GM23248 (cell line): ENCODE measurements around the gene ATG10. TPM values are rescaled to one million over a fixed set of nuclear protein-coding genes. Genes with fewer than 3 reads are reported as not detected.
A peak's percentile ranks its signal among the peaks of the same experiment; 100 is the strongest.

Experiments used
- DNase-seq: peaks from one replicate; pipeline ENCODE4 v3.0.0-alpha.2; 2015
- H2AFZ ChIP-seq: fragments of 200-600 bp; sonication (generic); 2 replicates; pipeline ENCODE4 v1.6.1; 2016; ENCODE audit warnings: antibody characterized with exemption
- H3F3A ChIP-seq: fragments of 200-600 bp; sonication (generic); 2 replicates; pipeline ENCODE4 v1.6.1; 2016; ENCODE audit warnings: mild to moderate bottlenecking, antibody characterized with exemption, mixed run types; ENCODE audit not compliant: insufficient read depth
- H3K27ac ChIP-seq: fragments of 200-600 bp; sonication (generic); 2 replicates; pipeline ENCODE4 v1.5.1; 2016; ENCODE audit warnings: mild to moderate bottlenecking
- H3K27me3 ChIP-seq: fragments of 200-600 bp; sonication (generic); replicated peaks from 2 replicates; pipeline ENCODE4 v1.6.1; 2016; ENCODE audit warnings: mild to moderate bottlenecking; ENCODE audit not compliant: insufficient read depth
- H3K36me3 ChIP-seq: fragments of 200-600 bp; sonication (generic); 2 replicates; pipeline ENCODE4 v1.6.1; 2016; ENCODE audit warnings: low read depth, mild to moderate bottlenecking
- H3K4me1 ChIP-seq: fragments of 200-600 bp; sonication (generic); 2 replicates; pipeline ENCODE4 v1.6.1; 2016; ENCODE audit warnings: mild to moderate bottlenecking; ENCODE audit not compliant: insufficient read depth
- H3K4me2 ChIP-seq: fragments of 200-600 bp; sonication (generic); one replicate; pipeline ENCODE4 v1.6.1; 2016; ENCODE audit warnings: mild to moderate bottlenecking; ENCODE audit not compliant: unreplicated experiment
- H3K4me3 ChIP-seq: fragments of 200-600 bp; sonication (generic); 2 replicates; pipeline ENCODE4 v1.5.1; 2016; ENCODE audit warnings: mild to moderate bottlenecking
- H3K79me2 ChIP-seq: fragments of 200-600 bp; sonication (generic); 2 replicates; pipeline ENCODE4 v1.6.1; 2016; ENCODE audit warnings: mild to moderate bottlenecking; ENCODE audit not compliant: insufficient read depth
- H3K9ac ChIP-seq: fragments of 200-600 bp; sonication (generic); 2 replicates; pipeline ENCODE4 v1.6.1; 2016; ENCODE audit warnings: mild to moderate bottlenecking
- H3K9me2 ChIP-seq: fragments of 200-600 bp; sonication (generic); 2 replicates; pipeline ENCODE4 v1.6.1; 2016; ENCODE audit warnings: mixed run types, mild to moderate bottlenecking, moderate library complexity; ENCODE audit not compliant: insufficient read depth
- H3K9me3 ChIP-seq: fragments of 200-600 bp; sonication (generic); one replicate; pipeline ENCODE4 v1.6.1; 2017; ENCODE audit warnings: low read depth
- H4K20me1 ChIP-seq: fragments of 200-600 bp; sonication (generic); 2 replicates; pipeline ENCODE4 v1.6.0; 2016; ENCODE audit not compliant: insufficient read depth
- EZH2 ChIP-seq: fragments of 200-600 bp; sonication (generic); IDR thresholded peaks from 2 replicates; pipeline ENCODE4 v1.6.1; 2018; ENCODE audit warnings: antibody characterized with exemption, mild to moderate bottlenecking; ENCODE audit not compliant: insufficient read depth, poor library complexity, severe bottlenecking
- EZH2phosphoT487 ChIP-seq: fragments of 200-600 bp; sonication (generic); IDR thresholded peaks from 2 replicates; pipeline ENCODE4 v1.6.1; 2018; ENCODE audit warnings: antibody characterized with exemption, moderate library complexity, mild to moderate bottlenecking, low read depth; ENCODE audit not compliant: insufficient read depth
- WGBS, 2 experiments: methylation state at CpG; one replicate each; pipeline ENCODE4 v1.1.6; 2015 to 2017; ENCODE audit warnings: low lambda C conversion rate in 2 of 2, low coverage in 1 of 2; ENCODE audit errors: missing lambda C conversion rate in 2 of 2; 5-methylcytosine and 5-hydroxymethylcytosine counted together
- in situ Hi-C: fragments of 300-500 bp; cut with MboI; formaldehyde crosslinking; loops from 2 replicates; pipeline ENCODE4 v1.15.0; 2020
- polyA plus RNA-seq: library from polyadenylated mRNA; unstranded; fragments of >200 nt; fragmentation: Nextera tagmentation; extraction: Ambion mirVana; gene quantifications from 2 replicates; pipeline ENCODE4 v1.2.1, GENCODE V29; 2016
- total RNA-seq: library from RNA; depleted of rRNA; stranded (reverse); fragments of >200 nt; shearing (Covaris generic); gene quantifications from 2 replicates; pipeline ENCODE4 v1.2.3, GENCODE V29; 2014

The ATG10 gene
- total and polyA plus RNA-seq, 2 experiments from 2014 or later, result 6.5 to 9.0 TPM

GRCh38 chr5:82276800-82277612 is 305.2 kb downstream of the ATG10 start:
- Histone ChIP-seq H3K4me2 (peak overlapping the region; percentile 92), H3K4me3 (peak overlapping the region; percentile 99), H3K4me1 (peaks cover 14% of the 10 kb centered on the region), H3K9me3 (no peaks in the 10 kb centered on the region), H4K20me1 (no peaks in the 10 kb centered on the region), H3K9me2 (no peaks in the 10 kb centered on the region), H2AFZ (peak overlapping the region; percentile 92; the same call in 1 of the 2 replicates), H3K79me2 (peaks cover 46% of the 10 kb centered on the region), H3F3A (peaks cover 37% of the 10 kb centered on the region), H3K27me3 (no peaks in the 10 kb centered on the region), H3K36me3 (peaks cover 24% of the 10 kb centered on the region), H3K27ac (peak overlapping the region; percentile 75), H3K9ac (peak overlapping the region; percentile 100)
- no peak for TF ChIP-seq EZH2
- TF ChIP-seq EZH2phosphoT487, result no peak
- in situ Hi-C loops, result no loop called here
- DNase-seq, result no peak
- 69 to 70% methylated on average over 11 of the region's 11 CpGs for WGBS, 2 experiments

DNA sequence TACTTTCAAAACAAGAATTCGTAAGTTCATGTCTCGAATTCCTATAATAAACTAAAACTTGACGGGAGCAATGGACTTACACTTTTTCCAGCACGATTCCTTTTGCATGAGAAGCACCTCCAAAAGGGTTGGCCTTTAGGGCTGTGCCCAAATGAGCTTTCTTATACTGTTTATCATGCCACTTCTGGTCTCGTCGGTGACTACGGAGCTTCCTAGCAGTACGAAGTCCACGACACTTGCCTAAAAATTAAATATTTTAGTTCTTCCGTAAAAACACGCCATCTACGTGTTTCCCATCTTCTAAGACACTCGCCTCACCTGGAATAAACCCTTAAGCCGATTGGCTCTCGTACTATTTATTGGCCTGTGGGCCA is 305.8 kb downstream of the ATG10 start:
- Histone ChIP-seq H3K79me2 (peaks cover 46% of the 10 kb centered on the region), H3K9me2 (no peaks in the 10 kb centered on the region), H3K4me2 (peak overlapping the region; percentile 92), H3K27me3 (no peaks in the 10 kb centered on the region), H4K20me1 (no peaks in the 10 kb centered on the region), H3K27ac (peak overlapping the region; percentile 75), H3K9ac (peak overlapping the region; percentile 100), H2AFZ (peak overlapping the region; percentile 92), H3K36me3 (peaks cover 24% of the 10 kb centered on the region), H3K9me3 (no peaks in the 10 kb centered on the region), H3F3A (peaks cover 32% of the 10 kb centered on the region), H3K4me1 (peaks cover 14% of the 10 kb centered on the region), H3K4me3 (peak overlapping the region; percentile 99)
- DNase-seq, result peak; percentile 56
- 1 to 2% methylated on average over 15 of the region's 15 CpGs for WGBS, 2 experiments
- TF ChIP-seq EZH2 (no peak), EZH2phosphoT487 (no peak)
- in situ Hi-C loops, result no loop called here

DNA sequence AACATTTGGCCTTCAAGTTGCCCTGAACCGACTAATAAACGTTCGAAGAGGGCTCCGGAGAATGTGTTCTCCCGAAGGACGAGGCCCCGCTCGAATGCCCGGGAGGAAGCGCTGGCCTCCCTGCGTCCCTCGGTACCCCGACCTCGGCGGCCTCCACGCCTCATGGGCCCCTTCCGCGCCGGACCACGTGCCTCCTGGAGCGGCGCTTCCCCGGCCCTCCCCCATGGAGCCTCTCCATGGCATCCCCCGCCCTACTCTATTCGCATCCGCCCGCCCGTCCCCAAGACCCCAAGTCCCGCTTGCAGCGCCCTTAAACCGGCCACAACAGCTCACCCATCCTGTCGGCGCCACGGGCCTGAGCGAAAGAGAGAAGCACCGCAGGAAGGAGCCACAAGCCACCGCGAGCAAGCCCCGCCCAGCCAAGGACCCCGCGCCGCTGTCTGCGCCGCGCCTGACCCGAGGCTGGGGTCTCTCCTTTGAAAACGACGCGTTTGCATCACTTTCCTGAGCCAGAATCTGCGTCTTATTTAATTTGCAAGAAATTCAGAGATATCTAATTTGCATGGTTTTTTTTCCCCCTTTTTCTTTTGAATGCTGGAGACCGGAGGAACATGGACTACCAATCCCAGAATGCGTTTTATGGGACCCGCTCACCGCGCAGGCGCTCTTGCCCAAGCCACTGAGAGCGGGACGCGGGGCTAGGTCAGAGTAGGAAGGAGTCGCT is 306.3 kb downstream of the ATG10 start, which contains the start of gene RPS23:
RPS23 (minus strand) TSS at position 368 of the 724 bp plus-strand sequence; CDS start at position 337, 31 bp downstream.
- 0 to 2% methylated on average over 47 to 52 of the region's 60 CpGs for WGBS, 2 experiments
- peak within 1 kb of the TSS; percentile 92 for H3K4me2 ChIP-seq
- TF ChIP-seq EZH2 (no peak), EZH2phosphoT487 (no peak)
- peaks cover 14% of the 10 kb centered on the region for H3K4me1 ChIP-seq
- H3K9me3 ChIP-seq, result no peaks in the 10 kb centered on the region
- H3K79me2 ChIP-seq, result peaks cover 46% of the 10 kb centered on the region
- peak within 1 kb of the TSS; percentile 75 for H3K27ac ChIP-seq
- peaks cover 24% of the 10 kb centered on the region for H3K36me3 ChIP-seq
- DNase-seq, result peak; percentile 96
- peak within 1 kb of the TSS; percentile 100 for H3K9ac ChIP-seq
- no peaks in the 10 kb centered on the region for H3K27me3 ChIP-seq
- H3K4me3 ChIP-seq, result peak within 1 kb of the TSS; percentile 99
- H4K20me1 ChIP-seq, result no peaks in the 10 kb centered on the region
- peaks cover 32% of the 10 kb centered on the region for H3F3A ChIP-seq
- in situ Hi-C loops, result no loop called here
- peak within 1 kb of the TSS; percentile 92 for H2AFZ ChIP-seq
- H3K9me2 ChIP-seq, result no peaks in the 10 kb centered on the region

GRCh38 chr5:82278711-82279370 is 307.0 kb downstream of the ATG10 start:
- Histone ChIP-seq H3K27ac (peak overlapping the region; percentile 75), H3K27me3 (no peaks in the 10 kb centered on the region), H3K4me3 (peak overlapping the region; percentile 99), H3K9ac (peak overlapping the region; percentile 100), H3K4me2 (peak overlapping the region; percentile 92), H4K20me1 (no peaks in the 10 kb centered on the region), H3K4me1 (peaks cover 14% of the 10 kb centered on the region), H3K9me3 (no peaks in the 10 kb centered on the region), H2AFZ (peak overlapping the region; percentile 92), H3K9me2 (no peaks in the 10 kb centered on the region), H3F3A (peaks cover 25% of the 10 kb centered on the region), H3K36me3 (peaks cover 24% of the 10 kb centered on the region), H3K79me2 (peaks cover 44% of the 10 kb centered on the region)
- in situ Hi-C loops, result no loop called here
- 53% methylated on average over 19 of the region's 19 CpGs for WGBS, 2 experiments
- no peak for DNase-seq
- TF ChIP-seq EZH2phosphoT487 (no peak), EZH2 (no peak)
